Nephron progenitor cell (in vitro differentiated cells): ENCODE measurements around the gene BPNT1.
"Not testable (repeated sequence)": the region's sequence is repeated elsewhere in the genome, so short reads cannot be mapped to it uniquely, and the experiment has no call there.

ENCODE experiments used
- DNase-seq: peaks from one replicate; pipeline ENCODE4 v3.0.0; 2021
- H3K27ac Mint-ChIP-seq: 2 replicates; pipeline ENCODE4 v1.8.0; 2021; ENCODE audit warnings: mild to moderate bottlenecking, moderate library complexity, mixed read lengths
- H3K27me3 Mint-ChIP-seq: 2 replicates; pipeline ENCODE4 v1.8.0; 2021; ENCODE audit warnings: mild to moderate bottlenecking, low read depth, mixed read lengths; ENCODE audit not compliant: poor library complexity
- H3K36me3 Mint-ChIP-seq: 2 replicates; pipeline ENCODE4 v1.8.0; 2021; ENCODE audit warnings: low read depth, mixed read lengths
- H3K4me1 Mint-ChIP-seq: 2 replicates; pipeline ENCODE4 v1.8.0; 2021; ENCODE audit warnings: mixed read lengths
- H3K4me3 Mint-ChIP-seq: 2 replicates; pipeline ENCODE4 v1.8.0; 2021; ENCODE audit warnings: mild to moderate bottlenecking, moderate library complexity, mixed read lengths
- H3K9me3 Mint-ChIP-seq: 2 replicates; pipeline ENCODE4 v1.8.0; 2021; ENCODE audit warnings: mild to moderate bottlenecking, moderate library complexity, mixed read lengths
- CTCF ChIP-seq: fragments of 200-600 bp; sonication (generic); IDR thresholded peaks from 2 replicates; pipeline ENCODE4 v1.5.0; 2021; ENCODE audit warnings: antibody characterized with exemption

The BPNT1 gene

DNA sequence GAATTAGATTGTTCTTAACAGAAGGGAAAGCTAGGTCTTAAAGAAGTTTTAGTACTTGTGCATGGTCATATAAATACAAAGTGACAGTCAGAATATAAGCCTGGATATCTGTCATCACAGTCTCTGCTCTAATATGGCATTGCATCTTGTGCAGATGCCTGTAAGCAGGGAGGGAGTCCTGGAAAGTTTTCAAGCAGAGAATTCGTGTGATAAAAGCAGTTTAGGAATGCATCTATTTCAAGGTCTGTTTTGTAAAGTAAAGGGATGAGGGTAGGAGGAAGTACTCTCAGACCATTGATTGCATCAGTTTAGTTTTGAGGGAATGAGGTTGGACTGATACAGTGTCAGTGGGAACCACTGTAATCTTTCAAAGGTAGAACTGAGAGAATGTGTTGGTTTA, 35.0 kb upstream of the BPNT1 start:
- Mint-ChIP-seq H3K9me3 (no peaks in the 10 kb centered on the region), H3K27me3 (no peaks in the 10 kb centered on the region), H3K27ac (peak overlapping the region; percentile 4), H3K4me3 (no peak overlapping the region), H3K36me3 (peaks cover 33% of the 10 kb centered on the region), H3K4me1 (no peaks in the 10 kb centered on the region)
- no peak for DNase-seq
- no peak for TF ChIP-seq CTCF

GRCh38 chr1:220123889-220124288, 34.3 kb upstream of the BPNT1 start:
- peaks cover 30% of the 10 kb centered on the region for H3K36me3 Mint-ChIP-seq
- peak overlapping the region; percentile 54 for H3K27ac Mint-ChIP-seq
- H3K4me1 Mint-ChIP-seq = no peaks in the 10 kb centered on the region
- no peak for DNase-seq
- no peaks in the 10 kb centered on the region for H3K27me3 Mint-ChIP-seq
- H3K4me3 Mint-ChIP-seq = no peak overlapping the region
- peak; percentile 42 for TF ChIP-seq CTCF
- H3K9me3 Mint-ChIP-seq = no peaks in the 10 kb centered on the region

DNA sequence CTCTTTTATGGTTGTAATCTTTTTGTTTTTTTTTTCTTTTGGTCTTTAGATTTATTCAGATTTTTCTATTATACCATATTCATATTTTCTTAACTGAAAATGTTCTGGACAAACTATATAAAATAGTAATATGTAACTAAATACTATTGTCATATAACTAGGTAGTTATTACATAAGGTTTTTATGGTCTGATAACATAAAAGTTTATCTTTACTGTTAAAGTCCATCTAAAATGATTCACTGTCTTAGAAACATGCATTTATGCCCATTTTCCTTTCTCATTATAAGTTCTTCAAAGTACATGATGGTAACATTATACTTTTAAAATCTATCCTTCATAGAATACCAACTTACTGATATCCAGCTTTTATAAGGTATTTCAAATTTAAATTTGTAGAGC, 33.5 kb upstream of the BPNT1 start:
- Mint-ChIP-seq H3K27me3 (no peaks in the 10 kb centered on the region), H3K4me3 (no peak overlapping the region), H3K4me1 (no peaks in the 10 kb centered on the region), H3K36me3 (peaks cover 25% of the 10 kb centered on the region), H3K27ac (no peak overlapping the region), H3K9me3 (no peaks in the 10 kb centered on the region)
- no peak for TF ChIP-seq CTCF
- no peak for DNase-seq

- Mint-ChIP-seq H3K9me3 (no peaks in the 10 kb centered on the region), H3K27me3 (no peaks in the 10 kb centered on the region), H3K4me1 (no peaks in the 10 kb centered on the region), H3K4me3 (no peak overlapping the region), H3K36me3 (peaks cover 20% of the 10 kb centered on the region), H3K27ac (no peak overlapping the region)
- no peak for DNase-seq
- no peak for TF ChIP-seq CTCF
Observed at GRCh38 chr1:220121791-220122530, 32.4 kb upstream of the BPNT1 start.

- TF ChIP-seq CTCF = no peak
Observed at GRCh38 chr1:220119043-220119512, 29.5 kb upstream of the BPNT1 start.

GRCh38 chr1:220113136-220113695, 23.6 kb upstream of the BPNT1 start:
- no peak overlapping the region for H3K27ac Mint-ChIP-seq
- no peaks in the 10 kb centered on the region for H3K9me3 Mint-ChIP-seq
- H3K4me3 Mint-ChIP-seq = no peak overlapping the region
- no peaks in the 10 kb centered on the region for H3K27me3 Mint-ChIP-seq
- peak; percentile 46 for TF ChIP-seq CTCF
- H3K36me3 Mint-ChIP-seq = peaks cover 61% of the 10 kb centered on the region
- no peaks in the 10 kb centered on the region for H3K4me1 Mint-ChIP-seq
- DNase-seq = no peak

More at GRCh38 chr1:220119043-220119512, 29.5 kb upstream of the BPNT1 start:
- peaks cover 31% of the 10 kb centered on the region for H3K36me3 Mint-ChIP-seq
- no peaks in the 10 kb centered on the region for H3K27me3 Mint-ChIP-seq
- no peaks in the 10 kb centered on the region for H3K4me1 Mint-ChIP-seq
- no peaks in the 10 kb centered on the region for H3K9me3 Mint-ChIP-seq
- DNase-seq = no peak
- H3K27ac Mint-ChIP-seq = no peak overlapping the region
- H3K4me3 Mint-ChIP-seq = no peak overlapping the region

DNA sequence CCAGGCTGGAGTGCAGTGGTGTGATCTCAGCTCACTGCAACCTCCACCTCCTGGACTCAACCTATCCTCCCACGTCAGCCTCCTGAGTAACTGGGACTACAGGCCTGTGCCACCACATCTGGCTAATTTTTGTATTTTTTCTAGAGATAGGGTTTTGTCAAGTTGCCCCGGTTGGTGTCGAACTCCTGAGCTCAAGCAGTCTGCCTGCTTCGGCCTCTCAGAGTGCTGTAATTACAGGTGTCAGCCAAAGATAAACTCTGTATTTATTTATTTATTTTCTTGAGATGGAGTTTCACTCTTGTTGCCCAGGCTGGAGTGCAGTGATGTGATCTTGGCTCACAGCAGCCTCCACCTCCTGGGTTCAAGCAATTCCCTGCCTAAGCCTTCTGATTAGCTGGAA, 23.0 kb upstream of the BPNT1 start:
- H3K4me1 Mint-ChIP-seq, H3K27ac Mint-ChIP-seq, H3K9me3 Mint-ChIP-seq, H3K27me3 Mint-ChIP-seq, H3K4me3 Mint-ChIP-seq, DNase-seq: not testable (repeated sequence)
- peaks cover 61% of the 10 kb centered on the region for H3K36me3 Mint-ChIP-seq

DNA sequence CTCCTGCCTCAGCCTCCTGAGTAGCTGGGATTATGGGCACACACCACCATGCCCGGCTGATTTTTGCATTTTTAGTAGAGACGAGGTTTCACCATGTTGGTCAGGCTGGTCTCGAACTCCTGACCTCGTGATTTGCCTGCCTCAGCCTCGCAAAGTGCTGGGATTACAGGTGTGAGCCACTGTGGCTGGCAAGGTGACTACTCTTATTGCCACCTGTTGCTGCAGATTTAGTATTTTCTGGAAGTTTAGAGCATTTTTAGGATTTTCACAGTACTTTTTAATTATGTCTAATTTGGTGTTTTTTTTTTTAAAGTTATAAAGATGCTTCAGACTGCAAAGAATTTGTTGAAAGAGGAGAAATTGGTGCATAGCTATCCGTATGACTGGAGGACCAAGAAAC, 20.9 kb upstream of the BPNT1 start:
- not testable (repeated sequence) for H3K9me3 Mint-ChIP-seq, H3K4me3 Mint-ChIP-seq, H3K27ac Mint-ChIP-seq, DNase-seq, H3K4me1 Mint-ChIP-seq, H3K27me3 Mint-ChIP-seq
- H3K36me3 Mint-ChIP-seq = peaks cover 65% of the 10 kb centered on the region
